Measurements from ENCODE around the gene ULK4. TPM values are rescaled to one million over a fixed set of nuclear protein-coding genes. Genes with fewer than 3 reads are reported as not detected.

ULK4 gene
- total and polyA plus RNA-seq, 2 of the 8 experiments (the other 6 are each of a cell fraction or from before 2014, with no cell fraction given) = 3.0 to 10.8 TPM

DNA sequence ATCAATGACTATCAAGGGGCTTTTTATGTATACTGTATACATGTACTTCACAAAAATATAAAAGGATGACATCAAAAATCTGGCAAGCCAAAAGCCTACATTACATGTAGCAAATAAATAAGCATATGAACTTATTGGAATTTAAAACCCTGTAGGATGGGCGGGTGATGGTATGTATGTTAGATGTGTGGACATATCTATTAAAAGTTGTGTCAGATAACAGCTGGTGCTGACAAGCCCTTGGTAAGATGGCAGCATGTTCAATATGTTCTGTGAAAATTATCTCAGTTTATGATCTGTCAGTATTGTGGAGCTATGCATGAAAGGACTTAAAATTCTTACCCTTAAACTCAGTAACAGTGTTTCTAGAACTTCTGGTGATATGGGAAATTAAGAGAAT, 742.5 kb downstream of the ULK4 start:
- Histone ChIP-seq H3K79me2 (ENCODE audit: control insufficient read depth in 1 of 2, insufficient read depth in 2 of 2, low read length in 2 of 2) (peaks cover 22 to 100% of the 10 kb centered on the region in 2 experiments), H2BK15ac (ENCODE audit: low read length) (no peak overlapping the region), H4K91ac (replicated peaks; ENCODE audit: insufficient read length, low read length) (no peak overlapping the region), H3K27me3 (replicated peaks in 1 of 4; ENCODE audit: control insufficient read depth in 3 of 4, extremely low read depth in 1 of 4, insufficient read depth in 3 of 4, low read length in 3 of 4) (peaks cover 0 to 1% (median 0%) of the 10 kb centered on the region in 4 experiments; a peak in 1 of 7 replicates), H3K9ac (replicated peaks in 1 of 4; ENCODE audit: extremely low read depth in 1 of 4, low read depth in 3 of 4, low read length in 3 of 4) (no peak overlapping the region), H3K9me3 (ENCODE audit: insufficient read depth in 2 of 2, low read depth in 1 of 2, low read length in 1 of 2) (no peaks in the 10 kb centered on the region), H2BK5ac (ENCODE audit: low read depth, low read length) (no peak overlapping the region), H3K27ac (ENCODE audit: low read depth, low read length) (no peak overlapping the region), H4K8ac (ENCODE audit: extremely low read depth, insufficient read depth, low read length) (no peak overlapping the region), H3K4me3 (ENCODE audit: extremely low read depth in 1 of 4, insufficient read depth in 2 of 4, low read depth in 3 of 4, low read length in 4 of 4) (no peak overlapping the region), H3K14ac (ENCODE audit: insufficient read length) (no peak overlapping the region), H3K79me1 (ENCODE audit: low read depth, low read length) (peaks cover 2% of the 10 kb centered on the region; the same call in 1 of the 2 replicates), H3K23ac (ENCODE audit: insufficient read length) (no peak overlapping the region), H4K20me1 (replicated peaks in 1 of 2; ENCODE audit: control insufficient read depth in 1 of 2, insufficient read depth in 2 of 2, low read length in 2 of 2) (peaks cover 14 to 48% of the 10 kb centered on the region in 2 experiments), H3K56ac (replicated peaks; ENCODE audit: insufficient read length, low read depth, low read length) (no peak overlapping the region), H3K36me3 (ENCODE audit: control insufficient read depth in 2 of 4, insufficient read depth in 4 of 4, low read length in 3 of 4) (peaks cover under 1 to 14% (median 5%) of the 10 kb centered on the region in 4 experiments; a peak in 4 of 8 replicates), H3K18ac (ENCODE audit: extremely low read depth, low read length) (no peak overlapping the region), H3K4ac (replicated peaks; ENCODE audit: insufficient read length, low read depth, low read length) (no peak overlapping the region), H3K23me2 (ENCODE audit: low read depth, low read length) (no peaks in the 10 kb centered on the region), H3K4me2 (ENCODE audit: insufficient read depth in 1 of 2, low read depth in 2 of 2, low read length in 2 of 2) (no peak overlapping the region), H2AK5ac (ENCODE audit: low read depth, low read length) (no peak overlapping the region), H2BK12ac (ENCODE audit: low read depth, low read length) (no peak overlapping the region), H4K5ac (ENCODE audit: insufficient read length, low read depth, low read length) (no peak overlapping the region), H2BK20ac (ENCODE audit: low read length) (no peak overlapping the region), H2BK120ac (replicated peaks; ENCODE audit: low read depth, low read length) (no peak overlapping the region), H3K4me1 (replicated peaks in 1 of 4; ENCODE audit: control insufficient read depth in 3 of 4, insufficient read depth in 4 of 4, low read length in 3 of 4) (peaks cover 0 to 10% (median 3%) of the 10 kb centered on the region in 4 experiments; a peak in 4 of 7 replicates), H2AFZ (ENCODE audit: low read length) (no peak overlapping the region)
- 79% methylated on average over 1 of the region's 1 CpG; no CpG with 5 or more reads in 1 of the 2 experiments for WGBS, 2 experiments (ENCODE audit: extremely low coverage in 1 of 2, insufficient coverage in 1 of 2, insufficient read length in 1 of 2, insufficient replicate concordance in 2 of 2, low coverage in 1 of 2, low lambda C conversion rate in 2 of 2, missing lambda C conversion rate in 1 of 2)
- ChIA-PET POLR2A (ENCODE audit: partially characterized antibody) (interaction anchor here (0.7 to 1.8 kb wide), 2 partner anchors 18 to 20 kb away, joined by 3 to 7 read pairs; partner anchors contain the start of gene CTNNB1), CTCF (ENCODE audit: partially characterized antibody) (interaction anchor here (0.6 to 0.8 kb wide), 8 partner anchors 11 to 929 kb away, joined by 3 to 6 read pairs (median 3); no protein-coding TSS in a partner anchor)
- FAIRE-seq (no peak), DNase-seq (ENCODE audit: low read depth in 1 of 2, low spot score in 2 of 2) (no peak)
- TF ChIP-seq ZNF274 (IDR thresholded peaks at IDR 0.05; ENCODE audit: borderline replicate concordance, extremely low read depth, low read length) (no peak), SRF (IDR thresholded peaks at IDR 0.05; ENCODE audit: low read depth, low read length) (no peak), FOSL1 (IDR thresholded peaks at IDR 0.05; ENCODE audit: insufficient read depth, low read depth, low read length) (no peak), TEAD4 (IDR thresholded peaks at IDR 0.05; ENCODE audit: low read depth, low read length) (no peak), SP4 (IDR thresholded peaks at IDR 0.05; ENCODE audit: low read length) (no peak), BRCA1 (IDR thresholded peaks at IDR 0.05; ENCODE audit: low read depth, low read length) (no peak), JUND (IDR thresholded peaks at IDR 0.05; ENCODE audit: low read length) (no peak), HDAC2 (IDR thresholded peaks at IDR 0.05; ENCODE audit: borderline replicate concordance in 1 of 2, low read depth in 2 of 2, low read length in 2 of 2) (no peak), PHF8 (conservative IDR thresholded peaks at IDR 0.05; ENCODE audit: low read depth, low read length) (no peak), POU5F1 (IDR thresholded peaks at IDR 0.05; ENCODE audit: low read depth, low read length) (no peak), CBX8 (IDR thresholded peaks at IDR 0.05; ENCODE audit: borderline replicate concordance, low read depth, low read length) (no peak), JUN (IDR thresholded peaks at IDR 0.05; ENCODE audit: low read depth, low read length) (no peak), YY1 (IDR thresholded peaks at IDR 0.05; ENCODE audit: low read depth, low read length) (no peak)
- TF ChIP-seq, protein P1, sequence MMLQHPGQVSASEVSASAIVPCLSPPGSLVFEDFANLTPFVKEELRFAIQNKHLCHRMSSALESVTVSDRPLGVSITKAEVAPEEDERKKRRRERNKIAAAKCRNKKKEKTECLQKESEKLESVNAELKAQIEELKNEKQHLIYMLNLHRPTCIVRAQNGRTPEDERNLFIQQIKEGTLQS (IDR thresholded peaks at IDR 0.05; ENCODE audit: insufficient read depth, low read depth, low read length) = no peak

Measured in H1 (cell line).